Neural progenitor cell (in vitro differentiated cells): ENCODE measurements around the gene EGLN3.

Source experiments
- CTCF ChIP-seq: fragments of 200-600 bp; sonication (generic); IDR thresholded peaks from 2 replicates; pipeline ENCODE4 v1.5.1; 2017; ENCODE audit warnings: antibody characterized with exemption, mild to moderate bottlenecking
- EZH2 ChIP-seq: fragments of 200-600 bp; sonication (generic); IDR thresholded peaks from 2 replicates; pipeline ENCODE4 v1.6.1; 2017; ENCODE audit warnings: antibody characterized with exemption, mild to moderate bottlenecking, moderate library complexity
- EZH2phosphoT487 ChIP-seq: fragments of 200-600 bp; sonication (generic); IDR thresholded peaks from 2 replicates; pipeline ENCODE4 v1.6.1; 2017; ENCODE audit warnings: antibody characterized with exemption

GRCh38 chr14:33963892-33964291, 13.0 kb upstream of the EGLN3 start:
- no peak for TF ChIP-seq CTCF
- no peak for TF ChIP-seq EZH2
- no peak for TF ChIP-seq EZH2phosphoT487
